AG04449 (cell line): Measurements from ENCODE around the gene GNB2.

ENCODE experiments used
- CTCF ChIA-PET: fragments of 350-600 bp; formaldehyde crosslinking; extraction: SDS; loops from one replicate; lab custom pipeline; 2021; ENCODE audit warnings: antibody characterized with exemption; lab: Yijun Ruan, JAX
- POLR2A ChIA-PET: fragments of 400-600, 350-600 bp; formaldehyde crosslinking; extraction: SDS; loops from one replicate; lab custom pipeline; 2020; ENCODE audit warnings: antibody characterized with exemption, inconsistent platforms; lab: Yijun Ruan, JAX
- DNase-seq: peaks from one replicate; pipeline ENCODE4 v3.0.0-alpha.2; 2010; ENCODE audit warnings: low read depth, low spot score
- H3K4me3 ChIP-seq: 2 replicates; pipeline ENCODE4 v1.5.1; 2011; ENCODE audit warnings: low read depth, mild to moderate bottlenecking, control low read depth, low read length
- TF ChIP-seq, protein P1 (sequence below): IDR thresholded peaks from one replicate; pipeline ENCODE4 v1.5.1; 2011; ENCODE audit warnings: mild to moderate bottlenecking, moderate library complexity, low read length, control low read depth, inconsistent platforms; ENCODE audit not compliant: insufficient read depth; ENCODE audit errors: missing control alignments

Gene GNB2

DNA sequence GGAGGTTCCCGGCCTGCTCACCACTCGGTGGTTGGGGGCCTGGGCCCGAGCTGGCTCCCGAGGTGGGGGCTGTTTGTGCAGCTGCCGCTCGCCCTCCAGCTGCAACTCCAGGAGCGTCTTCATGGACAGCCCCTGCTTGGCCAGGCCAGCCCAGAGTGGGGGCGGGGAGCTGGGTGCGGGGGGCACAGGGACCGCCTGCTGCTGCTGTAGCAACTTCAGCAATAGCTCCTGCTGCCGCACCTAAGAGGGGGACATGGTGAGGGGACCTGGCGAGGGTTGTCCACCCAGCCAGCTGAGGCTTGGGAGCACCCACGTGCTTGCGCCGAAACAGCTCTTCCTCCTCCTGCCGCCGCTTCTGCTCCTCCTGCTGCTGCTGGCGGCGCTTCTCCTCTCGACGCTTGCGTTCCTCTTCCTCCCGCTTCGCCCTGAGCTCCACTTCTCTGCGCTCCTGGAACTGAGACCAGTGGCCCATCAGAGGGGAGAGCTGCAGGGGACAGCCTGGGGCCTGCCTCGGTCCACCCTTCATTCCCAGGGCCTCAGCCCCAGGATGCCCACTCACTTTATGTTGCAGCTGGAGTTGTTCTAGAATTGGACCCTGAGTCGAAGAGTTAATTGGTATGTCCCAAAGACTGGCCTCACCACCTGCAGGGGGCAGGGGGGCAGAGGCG is 9.6 kb downstream of the GNB2 start:
- CTCF ChIA-PET: interaction anchor here (0.5 to 9.0 kb wide), 8 partner anchors 8 to 248 kb away, joined by 3 to 180 read pairs (median 3); partner anchors contain the start of gene GIGYF1
- TF ChIP-seq, protein P1, sequence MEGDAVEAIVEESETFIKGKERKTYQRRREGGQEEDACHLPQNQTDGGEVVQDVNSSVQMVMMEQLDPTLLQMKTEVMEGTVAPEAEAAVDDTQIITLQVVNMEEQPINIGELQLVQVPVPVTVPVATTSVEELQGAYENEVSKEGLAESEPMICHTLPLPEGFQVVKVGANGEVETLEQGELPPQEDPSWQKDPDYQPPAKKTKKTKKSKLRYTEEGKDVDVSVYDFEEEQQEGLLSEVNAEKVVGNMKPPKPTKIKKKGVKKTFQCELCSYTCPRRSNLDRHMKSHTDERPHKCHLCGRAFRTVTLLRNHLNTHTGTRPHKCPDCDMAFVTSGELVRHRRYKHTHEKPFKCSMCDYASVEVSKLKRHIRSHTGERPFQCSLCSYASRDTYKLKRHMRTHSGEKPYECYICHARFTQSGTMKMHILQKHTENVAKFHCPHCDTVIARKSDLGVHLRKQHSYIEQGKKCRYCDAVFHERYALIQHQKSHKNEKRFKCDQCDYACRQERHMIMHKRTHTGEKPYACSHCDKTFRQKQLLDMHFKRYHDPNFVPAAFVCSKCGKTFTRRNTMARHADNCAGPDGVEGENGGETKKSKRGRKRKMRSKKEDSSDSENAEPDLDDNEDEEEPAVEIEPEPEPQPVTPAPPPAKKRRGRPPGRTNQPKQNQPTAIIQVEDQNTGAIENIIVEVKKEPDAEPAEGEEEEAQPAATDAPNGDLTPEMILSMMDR: no peak
- DNase-seq: no peak
- POLR2A ChIA-PET: interaction anchor here (0.6 to 2.0 kb wide), 5 partner anchors 9 to 97 kb away, joined by 3 to 5 read pairs (median 3); partner anchors contain the start of genes FBXO24, LRCH4 and POP7
- H3K4me3 ChIP-seq: no peak overlapping the region

DNA sequence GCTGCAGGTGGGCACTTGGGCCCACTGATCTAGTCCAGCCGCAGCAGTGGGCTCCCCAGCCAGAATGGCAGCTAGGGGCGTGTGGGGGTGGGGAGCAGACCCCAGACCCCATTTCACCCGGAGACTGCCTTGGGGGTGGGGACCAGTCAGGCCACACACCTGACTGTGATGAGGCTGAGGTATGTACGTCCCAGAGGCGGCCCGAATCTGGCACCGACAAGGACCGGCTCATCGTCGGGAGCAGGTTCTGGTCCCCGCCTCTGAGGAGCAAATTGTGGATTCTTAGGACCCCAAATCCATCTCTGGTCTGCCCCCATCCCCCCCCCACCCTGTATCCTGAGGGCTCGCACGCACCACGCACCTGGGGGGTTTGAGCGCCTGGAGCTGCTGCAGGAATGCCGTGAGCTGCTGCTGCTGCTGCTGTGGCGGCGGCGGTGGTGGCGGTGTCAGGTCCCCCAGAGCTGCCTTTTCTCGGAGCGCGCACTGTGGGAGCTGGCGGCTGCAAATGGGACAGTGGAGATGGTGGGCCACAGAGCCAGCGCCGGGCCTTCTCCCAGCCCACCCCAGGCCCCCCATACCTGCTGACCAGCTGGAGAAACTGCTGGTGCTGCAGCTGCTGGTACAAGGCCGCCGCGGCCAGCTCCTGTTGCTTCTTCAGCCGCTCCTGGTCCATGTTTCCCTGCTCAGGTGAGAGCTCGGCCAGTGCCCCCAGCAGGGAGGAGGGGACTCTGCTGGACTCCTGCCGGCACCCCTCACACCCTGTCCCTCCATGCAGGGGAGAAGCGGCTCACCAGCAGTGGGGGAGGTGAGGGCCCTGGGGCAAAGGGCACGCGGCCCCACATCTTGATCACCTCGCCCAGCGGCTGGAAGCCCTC is 10.4 kb downstream of the GNB2 start:
- H3K4me3 ChIP-seq: no peak overlapping the region
- TF ChIP-seq, protein P1: no peak
- DNase-seq: no peak
- POLR2A ChIA-PET: interaction anchor here (1.2 to 2.0 kb wide), 4 partner anchors 9 to 97 kb away, joined by 3 to 7 read pairs (median 4); partner anchors contain the start of genes FBXO24 and LRCH4
- CTCF ChIA-PET: interaction anchor here (0.8 to 9.0 kb wide), 5 partner anchors 7 to 219 kb away, joined by 3 to 180 read pairs (median 3); partner anchors contain the start of gene GIGYF1

DNA sequence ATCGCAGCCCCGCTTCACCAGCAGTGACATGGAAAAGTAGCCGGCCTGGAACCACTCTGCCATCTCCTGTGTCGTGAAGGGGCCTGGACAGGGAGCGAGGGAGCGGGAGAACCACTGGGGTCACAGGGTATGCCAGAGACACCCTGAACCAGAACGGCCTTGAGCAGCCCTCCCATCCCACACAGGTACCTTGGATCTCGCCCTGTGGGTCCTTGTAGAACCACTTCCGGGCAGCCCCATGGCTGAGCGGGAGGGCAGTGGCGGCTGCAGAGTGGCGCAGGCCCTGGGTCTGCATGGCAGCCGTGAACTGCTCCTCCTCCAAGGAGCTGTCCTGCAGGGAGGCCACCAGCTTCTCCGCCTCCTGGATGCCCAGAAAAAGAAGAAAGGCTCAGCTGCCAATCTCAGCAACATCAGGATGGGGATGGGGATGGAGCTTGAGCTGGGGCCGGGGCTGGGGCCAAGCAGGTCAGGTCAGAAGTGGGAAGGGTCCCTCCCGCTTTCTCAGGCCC is 11.0 kb downstream of the GNB2 start:
- no peak for DNase-seq
- ChIA-PET CTCF (interaction anchor here (0.9 to 9.0 kb wide), 3 partner anchors 7 to 168 kb away, joined by 3 to 180 read pairs (median 4); partner anchors contain the start of genes GIGYF1, POP7 and SLC12A9), POLR2A (interaction anchor here (0.8 to 1.8 kb wide), 2 partner anchors 8 to 143 kb away, joined by 4 to 7 read pairs; partner anchors contain the start of gene EPHB4)
- no peak overlapping the region for H3K4me3 ChIP-seq
- TF ChIP-seq, protein P1: no peak

GRCh38 chr7:100685049-100685605 is 11.6 kb downstream of the GNB2 start:
- ChIA-PET CTCF (interaction anchor here (0.9 to 1.0 kb wide), 2 partner anchors 21 to 167 kb away, joined by 3 to 4 read pairs; partner anchors contain the start of genes POP7 and SLC12A9), POLR2A (interaction anchor here (0.8 to 1.8 kb wide), 2 partner anchors 8 to 142 kb away, joined by 4 to 7 read pairs; partner anchors contain the start of gene EPHB4)

GRCh38 chr7:100685631-100686145 is 12.1 kb downstream of the GNB2 start:
- CTCF ChIA-PET: interaction anchor here (1.0 to 7.9 kb wide), 2 partner anchors 20 to 166 kb away, joined by 3 to 76 read pairs; partner anchors contain the start of genes POP7 and SLC12A9
- no peak overlapping the region for H3K4me3 ChIP-seq
- TF ChIP-seq, protein P1: no peak
- no peak for DNase-seq
- POLR2A ChIA-PET: interaction anchor here (0.8 to 1.8 kb wide), 2 partner anchors 7 to 142 kb away, joined by 4 to 7 read pairs; partner anchors contain the start of gene EPHB4

More at GRCh38 chr7:100685049-100685605, 11.6 kb downstream of the GNB2 start:
- no peak overlapping the region for H3K4me3 ChIP-seq
- TF ChIP-seq, protein P1: no peak
- no peak for DNase-seq
